GM12864 (cell line): ENCODE data around the gene TREM1.
"Not testable (repeated sequence)": the region's sequence is repeated elsewhere in the genome, so short reads cannot be mapped to it uniquely, and the experiment has no call there.

Source experiments
- DNase-seq: peaks from one replicate; pipeline ENCODE4 v3.0.0-alpha.2; 2011; ENCODE audit warnings: low read depth
- H3K4me3 ChIP-seq: 2 replicates; pipeline ENCODE4 v1.5.1; 2011; ENCODE audit warnings: mild to moderate bottlenecking, low read depth, low read length, control low read depth
- CTCF ChIP-seq: IDR thresholded peaks from 2 replicates; pipeline ENCODE4 v1.5.1; 2011; ENCODE audit warnings: low read depth, mild to moderate bottlenecking, moderate library complexity, low read length, control low read depth, inconsistent platforms; ENCODE audit errors: missing control alignments

TREM1 gene

DNA sequence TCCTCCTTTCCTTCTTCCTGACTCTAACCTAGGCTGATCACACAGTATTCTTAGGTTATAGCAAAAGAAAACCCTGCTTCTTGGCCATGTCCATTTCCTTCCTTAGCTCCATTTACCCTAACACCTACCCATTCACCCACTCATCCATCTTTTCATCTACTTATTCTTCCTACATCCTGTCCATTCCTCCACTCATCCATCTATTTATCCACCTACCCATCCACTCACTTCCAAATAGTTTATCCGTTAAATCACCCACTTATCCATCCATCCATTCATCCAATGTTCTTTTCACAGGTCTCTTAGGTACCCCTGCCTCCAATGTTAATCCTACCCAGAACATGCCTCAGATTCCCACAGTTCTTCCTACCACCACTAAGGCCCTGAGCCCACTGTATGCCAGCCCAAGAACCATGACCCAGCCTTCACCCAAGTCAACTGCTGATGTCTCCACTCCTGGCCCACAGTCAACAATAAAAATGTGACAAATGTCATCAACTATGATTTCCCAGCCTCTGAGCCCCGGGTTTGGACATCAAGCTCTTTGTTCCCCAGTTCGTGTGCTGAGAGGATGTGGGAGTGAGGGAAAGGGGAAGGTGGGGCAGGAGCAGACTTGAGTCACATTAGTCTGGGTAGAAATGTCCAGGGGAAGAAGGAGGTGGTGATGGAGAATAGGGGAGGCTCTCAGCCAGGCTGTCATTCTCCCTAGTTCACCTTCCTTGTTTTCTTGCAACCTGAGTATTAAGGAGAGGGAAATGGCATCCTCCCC lies 33.9 kb downstream of the TREM1 start:
- DNase-seq, result no peak
- TF ChIP-seq CTCF, result no peak
- H3K4me3 ChIP-seq, result no peak overlapping the region

DNA sequence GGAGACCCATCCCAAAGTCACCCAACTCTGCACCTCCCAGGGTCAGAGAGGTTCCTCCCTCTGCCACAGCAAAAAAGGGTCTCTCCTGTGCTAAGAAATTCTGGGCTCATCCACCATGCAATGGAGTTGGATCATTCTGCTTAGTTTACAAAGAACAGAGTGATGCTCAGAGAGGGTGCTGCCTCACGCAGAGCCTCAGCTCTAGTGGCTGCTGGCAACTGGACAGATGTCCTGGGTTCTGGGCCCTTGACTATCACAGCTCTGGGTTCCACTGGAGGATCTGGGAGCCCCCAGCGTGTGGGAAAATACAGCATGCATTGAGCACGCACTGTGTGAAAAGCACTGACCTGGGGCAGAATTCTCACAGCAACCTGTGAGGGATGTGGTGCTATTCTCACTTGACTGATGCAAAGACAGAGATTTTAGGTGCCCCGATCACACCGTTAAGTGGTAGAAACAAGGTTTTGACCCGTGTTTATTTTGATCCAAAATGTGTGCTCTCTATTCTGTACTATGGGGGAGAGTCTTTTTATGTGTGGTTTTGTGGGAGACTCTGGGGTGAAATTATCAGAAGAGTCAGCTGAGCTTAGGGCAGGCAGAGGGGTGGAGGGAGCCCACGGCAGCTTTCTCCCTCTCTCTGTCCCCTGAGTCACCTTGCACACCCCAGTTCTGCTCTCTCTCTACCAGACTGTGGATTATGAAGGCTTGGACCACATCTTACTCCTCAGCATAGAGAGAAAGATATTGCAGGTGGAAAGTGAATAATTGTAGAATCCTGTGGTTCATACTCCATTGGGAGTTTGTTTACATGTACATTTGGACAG lies 38.4 kb downstream of the TREM1 start:
- no peak for TF ChIP-seq CTCF
- no peak overlapping the region for H3K4me3 ChIP-seq
- DNase-seq, result no peak

DNA sequence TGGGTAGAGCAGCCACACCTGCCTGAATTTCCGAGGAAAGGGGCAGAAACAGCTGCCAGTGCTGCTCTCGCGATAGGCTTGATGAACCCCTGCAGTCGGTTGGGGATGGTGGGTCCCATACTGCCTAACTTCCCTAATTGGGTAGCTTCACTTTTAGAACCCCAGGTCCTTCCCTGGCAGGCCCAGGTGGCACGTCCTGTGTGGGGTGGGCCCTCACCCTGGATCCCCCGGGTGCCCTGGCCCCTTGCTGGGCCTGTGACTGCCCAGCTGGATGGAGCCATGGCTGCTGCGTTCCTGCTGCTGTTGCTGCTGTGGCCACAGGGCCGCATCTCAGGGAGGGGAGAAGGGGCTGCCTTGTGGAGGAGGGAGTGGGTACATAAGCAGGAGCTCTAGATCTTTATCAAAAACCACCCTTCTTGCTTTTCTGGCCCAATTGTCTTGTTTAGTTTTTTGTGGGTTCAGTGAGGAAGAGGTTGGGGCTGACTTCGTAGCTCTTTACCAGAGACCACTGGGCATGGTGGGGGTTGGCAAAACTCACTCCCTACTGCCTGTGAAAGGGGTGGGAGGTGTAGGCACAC lies 39.1 kb downstream of the TREM1 start:
- no peak overlapping the region for H3K4me3 ChIP-seq
- TF ChIP-seq CTCF, result no peak
- DNase-seq, result no peak

- not testable (repeated sequence) for DNase-seq, H3K4me3 ChIP-seq
Observed at GRCh38 chr6:41246529-41246928, 40.0 kb downstream of the TREM1 start.

GRCh38 chr6:41239467-41240159 lies 46.9 kb downstream of the TREM1 start:
- no peak for TF ChIP-seq CTCF
- DNase-seq, result no peak
- no peak overlapping the region for H3K4me3 ChIP-seq

- DNase-seq, result no peak
- TF ChIP-seq CTCF, result no peak
- H3K4me3 ChIP-seq, result no peak overlapping the region
Observed at GRCh38 chr6:41237128-41237527, 49.4 kb downstream of the TREM1 start.

DNA sequence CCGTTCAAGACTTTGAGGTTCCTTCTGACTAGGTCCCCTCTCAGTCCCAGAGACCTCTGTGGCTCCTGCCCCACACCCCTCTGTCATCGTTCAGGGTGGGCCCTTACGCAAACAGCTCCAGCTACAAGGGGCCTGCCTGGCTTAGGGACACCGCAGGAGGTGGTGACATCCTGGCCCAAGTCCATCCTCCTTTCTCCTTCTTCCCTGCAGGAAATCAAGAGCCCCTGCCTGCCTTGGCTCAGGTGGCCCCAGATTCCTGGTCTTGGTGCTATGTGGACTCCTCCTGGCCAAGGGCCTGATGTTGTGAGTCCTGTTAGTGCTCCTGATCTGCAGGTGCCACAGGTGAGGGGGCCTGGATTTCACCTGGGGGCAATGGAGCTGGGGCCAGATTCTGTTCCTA lies 50.2 kb downstream of the TREM1 start:
- DNase-seq, result no peak
- no peak overlapping the region for H3K4me3 ChIP-seq
- TF ChIP-seq CTCF, result no peak
